K562 (cell line): ENCODE results near the gene CTIF. TPM values are rescaled to one million over a fixed set of nuclear protein-coding genes. Genes with fewer than 3 reads are reported as not detected.
A peak's percentile ranks its signal among the peaks of the same experiment; 100 is the strongest.

Source experiments
- BACH1 ChIP-seq: fragments of 200-800 bp; sonication (Bioruptor generic); IDR thresholded peaks from 2 replicates; pipeline ENCODE4 v1.6.1; 2016; ENCODE audit warnings: missing genetic modification characterization, missing compliant biosample characterization
- IFI16 ChIP-seq: fragments of 250-450 bp; sonication (Bioruptor Pico); IDR thresholded peaks from 2 replicates; pipeline ENCODE4 v2.1.2; 2022; ENCODE audit warnings: mild to moderate bottlenecking, inconsistent platforms
- KAT2B ChIP-seq: IDR thresholded peaks from one replicate; pipeline ENCODE4 v1.6.1; 2012; ENCODE audit warnings: low read depth, mild to moderate bottlenecking, control low read depth, inconsistent platforms, low read length, moderate library complexity
- LEF1 ChIP-seq: fragments of 450-650 bp; IDR thresholded peaks from 2 replicates; pipeline ENCODE4 v1.6.1; 2016; ENCODE audit warnings: mild to moderate bottlenecking
- MYBL2 ChIP-seq, 2 experiments: fragments of 450-650 bp in 1 of 2; sonication (generic) in 1 of 2; formaldehyde crosslinking in 1 of 2; IDR thresholded peaks; 2 replicates each; pipeline versions ENCODE4 v1.6.1 to v1.8.1; 2017 to 2022; ENCODE audit warnings: borderline replicate concordance in 1 of 2, inconsistent platforms in 1 of 2, low read depth in 1 of 2, mild to moderate bottlenecking in 1 of 2, missing genetic modification reagents in 1 of 2, moderate library complexity in 1 of 2
- NR1H2 ChIP-seq: sonication (generic); formaldehyde crosslinking; IDR thresholded peaks from 2 replicates; pipeline ENCODE4 v1.4.0; 2020; ENCODE audit warnings: mild to moderate bottlenecking, missing genetic modification reagents
- NUFIP1 ChIP-seq: fragments of 450-650 bp; IDR thresholded peaks from 2 replicates; pipeline ENCODE4 v1.6.1; 2018; ENCODE audit not compliant: partially characterized antibody
- RBM14 ChIP-seq: fragments of 200-400 bp; formaldehyde crosslinking; IDR thresholded peaks from 2 replicates; pipeline ENCODE4 v1.6.1; 2018; ENCODE audit warnings: low read depth, mild to moderate bottlenecking, low read length, moderate library complexity, borderline replicate concordance; ENCODE audit not compliant: insufficient read depth
- RFX7 ChIP-seq: fragments of 250-450 bp; sonication (Bioruptor Pico); IDR thresholded peaks from 2 replicates; pipeline ENCODE4 v1.5.1; 2021; ENCODE audit warnings: mild to moderate bottlenecking
- SRSF1 ChIP-seq: fragments of 200-400 bp; formaldehyde crosslinking; IDR thresholded peaks from 2 replicates; pipeline ENCODE4 v1.6.1; 2017; ENCODE audit warnings: mild to moderate bottlenecking, low read depth, low read length, moderate library complexity
- U2AF2 ChIP-seq: fragments of 200-400 bp; formaldehyde crosslinking; optimal IDR thresholded peaks from 2 replicates; pipeline ENCODE3; 2017; ENCODE audit warnings: low read depth, mild to moderate bottlenecking, low read length
- YBX1 ChIP-seq: fragments of 450-650 bp; IDR thresholded peaks from 2 replicates; pipeline ENCODE4 v1.7.1; 2016; ENCODE audit warnings: mild to moderate bottlenecking
- YY1 ChIP-seq, 3 experiments: IDR thresholded peaks; 2 replicates each; pipeline ENCODE4 v1.6.1; 2011; ENCODE audit warnings: low read length in 2 of 3, mild to moderate bottlenecking in 2 of 3, moderate library complexity in 2 of 3, borderline replicate concordance in 1 of 3, control low read depth in 1 of 3, low read depth in 1 of 3; ENCODE audit not compliant: insufficient read depth in 3 of 3, insufficient replicate concordance in 2 of 3, control insufficient read depth in 1 of 3, insufficient read length in 1 of 3; ENCODE audit errors: extremely low read depth in 1 of 3
- ZBTB17 ChIP-seq: fragments of 450-650 bp; formaldehyde crosslinking; IDR thresholded peaks from 2 replicates; pipeline ENCODE4 v1.4.0; 2020; ENCODE audit warnings: mild to moderate bottlenecking
- ZNF224 ChIP-seq: sonication (generic); formaldehyde crosslinking; IDR thresholded peaks from 2 replicates; pipeline ENCODE4 v1.8.0; 2022; ENCODE audit warnings: mild to moderate bottlenecking, missing genetic modification reagents
- ZNF584 ChIP-seq: fragments of 200-800 bp; sonication (Bioruptor generic); IDR thresholded peaks from 2 replicates; pipeline ENCODE4 v1.6.1; 2016; ENCODE audit warnings: low read depth, mild to moderate bottlenecking, missing genetic modification characterization, missing compliant biosample characterization
- ZZZ3 ChIP-seq: fragments of 450-650 bp; IDR thresholded peaks from 2 replicates; pipeline ENCODE4 v1.6.1; 2016; ENCODE audit warnings: antibody characterized with exemption, mild to moderate bottlenecking, moderate library complexity
- polyA plus RNA-seq, 8 experiments: library from polyadenylated mRNA; depleted of rRNA in 4 of 8; stranded (reverse) in 5 of 8; unstranded in 3 of 8; fragments of >200 nt; fragmentation: Nextera tagmentation in 2 of 8; fragmentation: Illumina TruSeq in 1 of 8; extraction: Ambion mirVana in 2 of 8; extraction: Trizol in 1 of 8; gene quantifications; 2 replicates each; pipeline versions ENCODE4 v1.2.1 to v1.2.3, GENCODE V29; 2011 to 2014; ENCODE audit warnings: inconsistent platforms in 1 of 8, missing spikeins in 1 of 8
- total RNA-seq, 7 experiments: library from RNA; depleted of rRNA in 6 of 7; stranded (reverse); fragments of >200 nt in 6 of 7; fragmentation: Illumina TruSeq in 2 of 7; extraction: Trizol in 2 of 7; gene quantifications; 2 replicates each; pipeline versions ENCODE4 v1.2.1 to v1.2.3, GENCODE V29; 2011 to 2021; ENCODE audit warnings: low replicate concordance in 1 of 7
- TF ChIP-seq, protein P1 (sequence below), 2 experiments: fragments of 450-650 bp in 1 of 2; IDR thresholded peaks; 2 replicates each; pipeline ENCODE4 v1.6.1; 2011 to 2017; ENCODE audit warnings: low read depth in 2 of 2, antibody characterized with exemption in 1 of 2, borderline replicate concordance in 1 of 2, low read length in 1 of 2, mild to moderate bottlenecking in 1 of 2, mixed read lengths in 1 of 2; ENCODE audit not compliant: control insufficient read depth in 1 of 2
- TF ChIP-seq, protein P2 (sequence below), 2 experiments: IDR thresholded peaks in 1 of 2; conservative IDR thresholded peaks in 1 of 2; 2 replicates each; pipeline ENCODE4 v1.6.1; 2016; ENCODE audit warnings: low read depth in 2 of 2, mild to moderate bottlenecking in 1 of 2, missing compliant biosample characterization in 1 of 2, missing genetic modification characterization in 1 of 2, moderate library complexity in 1 of 2

CTIF gene
- total and polyA plus RNA-seq, 9 of the 15 experiments (the other 6 are each of a cell fraction or from before 2014, with no cell fraction given), result 0.17 to 11.5 (median 2.2) TPM

DNA sequence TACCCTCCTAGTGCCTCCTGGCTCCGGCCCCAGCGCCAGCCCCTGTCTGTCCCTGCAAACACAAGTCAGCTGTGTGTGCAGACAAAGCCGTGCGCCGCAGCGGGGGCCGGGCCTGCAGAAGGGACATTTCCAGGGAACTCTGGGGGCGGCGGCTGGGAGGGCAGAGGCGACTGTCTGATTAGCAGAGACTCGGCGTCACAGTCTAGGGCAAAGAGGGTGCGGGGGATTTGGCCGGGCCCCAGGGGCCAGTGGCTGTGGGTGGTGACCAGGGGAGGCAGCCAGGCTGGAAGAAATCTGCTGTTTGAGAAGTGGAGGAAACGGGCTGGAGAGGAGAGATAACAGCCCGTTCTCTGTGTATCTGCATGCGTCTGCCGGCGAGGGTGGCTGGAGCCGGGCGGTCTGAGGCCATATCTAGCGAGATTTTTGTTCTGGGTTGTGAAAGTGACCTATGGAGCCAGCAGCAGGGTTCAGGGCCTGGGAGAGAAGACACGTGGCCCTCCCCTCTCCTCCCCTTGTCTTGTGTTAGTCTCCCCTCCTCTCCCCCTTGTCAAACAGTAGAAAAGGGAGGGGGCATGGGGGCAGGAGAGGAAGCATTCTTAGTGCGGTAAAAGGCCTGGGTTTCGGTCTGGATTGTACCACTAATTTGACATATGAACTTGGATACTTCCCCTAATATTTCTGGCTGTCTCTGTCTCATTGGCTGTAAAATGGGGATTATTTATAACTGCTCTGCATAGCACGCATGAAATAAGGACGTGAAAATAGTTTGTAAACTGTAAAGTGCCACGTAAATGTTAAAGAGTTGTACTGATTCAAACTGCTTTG is 242.5 kb downstream of the CTIF start (continued):
- TF ChIP-seq, protein P1, sequence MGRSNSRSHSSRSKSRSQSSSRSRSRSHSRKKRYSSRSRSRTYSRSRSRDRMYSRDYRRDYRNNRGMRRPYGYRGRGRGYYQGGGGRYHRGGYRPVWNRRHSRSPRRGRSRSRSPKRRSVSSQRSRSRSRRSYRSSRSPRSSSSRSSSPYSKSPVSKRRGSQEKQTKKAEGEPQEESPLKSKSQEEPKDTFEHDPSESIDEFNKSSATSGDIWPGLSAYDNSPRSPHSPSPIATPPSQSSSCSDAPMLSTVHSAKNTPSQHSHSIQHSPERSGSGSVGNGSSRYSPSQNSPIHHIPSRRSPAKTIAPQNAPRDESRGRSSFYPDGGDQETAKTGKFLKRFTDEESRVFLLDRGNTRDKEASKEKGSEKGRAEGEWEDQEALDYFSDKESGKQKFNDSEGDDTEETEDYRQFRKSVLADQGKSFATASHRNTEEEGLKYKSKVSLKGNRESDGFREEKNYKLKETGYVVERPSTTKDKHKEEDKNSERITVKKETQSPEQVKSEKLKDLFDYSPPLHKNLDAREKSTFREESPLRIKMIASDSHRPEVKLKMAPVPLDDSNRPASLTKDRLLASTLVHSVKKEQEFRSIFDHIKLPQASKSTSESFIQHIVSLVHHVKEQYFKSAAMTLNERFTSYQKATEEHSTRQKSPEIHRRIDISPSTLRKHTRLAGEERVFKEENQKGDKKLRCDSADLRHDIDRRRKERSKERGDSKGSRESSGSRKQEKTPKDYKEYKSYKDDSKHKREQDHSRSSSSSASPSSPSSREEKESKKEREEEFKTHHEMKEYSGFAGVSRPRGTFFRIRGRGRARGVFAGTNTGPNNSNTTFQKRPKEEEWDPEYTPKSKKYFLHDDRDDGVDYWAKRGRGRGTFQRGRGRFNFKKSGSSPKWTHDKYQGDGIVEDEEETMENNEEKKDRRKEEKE (IDR thresholded peaks at IDR 0.05; ENCODE audit: borderline replicate concordance in 1 of 2, control insufficient read depth in 1 of 2, low read depth in 2 of 2, low read length in 1 of 2), result 0 out of 4 replicates have a peak, but pooled peaks of 1 of the 2 experiments have one; percentile 34
- peak; percentile 85; the same call in 1 of the 2 replicates for TF ChIP-seq LEF1
- TF ChIP-seq RBM14, result no peak
- no peak for TF ChIP-seq ZZZ3
- TF ChIP-seq ZBTB17 (CRISPR knock-in tag), result no peak
- TF ChIP-seq YY1 (IDR thresholded peaks at IDR 0.05; ENCODE audit: borderline replicate concordance in 1 of 3, control insufficient read depth in 1 of 3, extremely low read depth in 1 of 3, insufficient read depth in 3 of 3, insufficient read length in 1 of 3, insufficient replicate concordance in 2 of 3, low read depth in 1 of 3, low read length in 2 of 3), result peak in 2 of 3 experiments; percentile 15 to 37
- TF ChIP-seq, protein P2, sequence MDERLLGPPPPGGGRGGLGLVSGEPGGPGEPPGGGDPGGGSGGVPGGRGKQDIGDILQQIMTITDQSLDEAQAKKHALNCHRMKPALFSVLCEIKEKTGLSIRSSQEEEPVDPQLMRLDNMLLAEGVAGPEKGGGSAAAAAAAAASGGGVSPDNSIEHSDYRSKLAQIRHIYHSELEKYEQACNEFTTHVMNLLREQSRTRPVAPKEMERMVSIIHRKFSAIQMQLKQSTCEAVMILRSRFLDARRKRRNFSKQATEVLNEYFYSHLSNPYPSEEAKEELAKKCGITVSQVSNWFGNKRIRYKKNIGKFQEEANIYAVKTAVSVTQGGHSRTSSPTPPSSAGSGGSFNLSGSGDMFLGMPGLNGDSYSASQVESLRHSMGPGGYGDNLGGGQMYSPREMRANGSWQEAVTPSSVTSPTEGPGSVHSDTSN (CRISPR knock-in tag; IDR thresholded peaks at IDR 0.05; ENCODE audit: low read depth), result no peak
- TF ChIP-seq, protein P2 (tag; conservative IDR thresholded peaks at IDR 0.05; ENCODE audit: low read depth), result peak; percentile 13; the same call in 1 of the 2 replicates
- no peak for TF ChIP-seq ZNF224
- 0 out of 2 replicates have a peak, but pooled peaks have one; percentile 35 for TF ChIP-seq BACH1 (tag)
- no peak for TF ChIP-seq NR1H2 (CRISPR knock-in tag)
- no peak for TF ChIP-seq MYBL2 (IDR thresholded peaks at IDR 0.05; ENCODE audit: low read depth)
- no peak for TF ChIP-seq MYBL2 (CRISPR knock-in tag; IDR thresholded peaks at IDR 0.05; ENCODE audit: borderline replicate concordance)
- peak; percentile 25; the same call in 1 of the 2 replicates for TF ChIP-seq ZNF584
- TF ChIP-seq KAT2B, result no peak
- no peak for TF ChIP-seq U2AF2
- TF ChIP-seq YBX1, result no peak
- TF ChIP-seq SRSF1, result no peak
- TF ChIP-seq NUFIP1, result no peak
- no peak for TF ChIP-seq IFI16 (CRISPR knock-in tag)
- TF ChIP-seq RFX7 (CRISPR knock-in tag), result no peak
